ENCODE data around the gene GLP2R. TPM values are rescaled to one million over a fixed set of nuclear protein-coding genes. Genes with fewer than 3 reads are reported as not detected.

GLP2R gene
- total and polyA plus RNA-seq, 2 experiments from 2014 or later, result not detected

GRCh38 chr17:9917131-9917530 lies 91.4 kb downstream of the GLP2R start:
- Histone ChIP-seq H3K4me2 (no peak overlapping the region), H3K27ac (ENCODE audit: low read depth) (no peak overlapping the region), H3K4me3 (no peak overlapping the region), H3K9me2 (ENCODE audit: insufficient read depth) (no peaks in the 10 kb centered on the region), H2AFZ (no peak overlapping the region), H4K20me1 (replicated peaks; ENCODE audit: insufficient read depth) (no peaks in the 10 kb centered on the region), H3K27me3 (ENCODE audit: insufficient read depth) (no peaks in the 10 kb centered on the region), H3F3A (replicated peaks; ENCODE audit: low read depth) (no peaks in the 10 kb centered on the region), H3K79me2 (replicated peaks; ENCODE audit: insufficient read depth) (no peaks in the 10 kb centered on the region), H3K4me1 (ENCODE audit: insufficient read depth) (no peaks in the 10 kb centered on the region), H3K36me3 (ENCODE audit: insufficient read depth) (no peaks in the 10 kb centered on the region)
- H3K27ac Mint-ChIP-seq, result no peak overlapping the region
- ATAC-seq (no peak), DNase-seq (ENCODE audit: low spot score) (no peak)
- no peaks in the 10 kb centered on the region for H3K9me3 Mint-ChIP-seq
- no peaks in the 10 kb centered on the region for H3K36me3 Mint-ChIP-seq (ENCODE audit: low read depth)
- H3K4me3 Mint-ChIP-seq, result no peak overlapping the region
- H3K27me3 Mint-ChIP-seq (ENCODE audit: insufficient read depth, low read depth, poor library complexity), result peaks cover 10% of the 10 kb centered on the region
- H3K4me1 Mint-ChIP-seq, result no peaks in the 10 kb centered on the region
- TF ChIP-seq ETS1 (IDR thresholded peaks at IDR 0.05), result no peak
- TF ChIP-seq ZNF462 (CRISPR knock-in tag; IDR thresholded peaks at IDR 0.05), result no peak
- TF ChIP-seq NANOG (IDR thresholded peaks at IDR 0.05; ENCODE audit: borderline replicate concordance), result no peak
- no peak for TF ChIP-seq REST (IDR thresholded peaks at IDR 0.05; ENCODE audit: unreplicated experiment)
- no peak for TF ChIP-seq CTCF (conservative IDR thresholded peaks at IDR 0.05; ENCODE audit: low read depth in 2 of 2)
- no peak for TF ChIP-seq EZH2phosphoT487 (IDR thresholded peaks at IDR 0.05; ENCODE audit: unreplicated experiment)
- TF ChIP-seq CREB1 (CRISPR knock-in tag; IDR thresholded peaks at IDR 0.05; ENCODE audit: low read depth), result no peak
- TF ChIP-seq ZNF114 (CRISPR knock-in tag; IDR thresholded peaks at IDR 0.05), result no peak
- no peak for TF ChIP-seq ZNF331 (CRISPR knock-in tag; IDR thresholded peaks at IDR 0.05; ENCODE audit: low read depth)
- no peak for TF ChIP-seq EZH2 (IDR thresholded peaks at IDR 0.05; ENCODE audit: low read depth, unreplicated experiment)
- no peak for TF ChIP-seq JUNB (IDR thresholded peaks at IDR 0.05; ENCODE audit: unreplicated experiment)
- TF ChIP-seq STAT1 (IDR thresholded peaks at IDR 0.05; ENCODE audit: unreplicated experiment), result no peak
